K562 (cell line): ENCODE data around the gene MAP4K1. TPM values are rescaled to one million over a fixed set of nuclear protein-coding genes. Genes with fewer than 3 reads are reported as not detected.
A peak's percentile ranks its signal among the peaks of the same experiment; 100 is the strongest.

Source experiments
- BCLAF1 ChIP-seq, 2 experiments: fragments of 450-650 bp in 1 of 2; IDR thresholded peaks; 2 replicates each; pipeline ENCODE4 v1.6.1; 2011 to 2017; ENCODE audit warnings: low read depth in 2 of 2, antibody characterized with exemption in 1 of 2, borderline replicate concordance in 1 of 2, low read length in 1 of 2, mild to moderate bottlenecking in 1 of 2, mixed read lengths in 1 of 2; ENCODE audit not compliant: control insufficient read depth in 1 of 2
- CEBPB ChIP-seq: fragments of 450-650 bp; IDR thresholded peaks from 2 replicates; pipeline ENCODE4 v1.6.1; 2016; ENCODE audit warnings: missing genetic modification characterization, missing compliant biosample characterization
- CREBBP ChIP-seq: IDR thresholded peaks from one replicate; pipeline ENCODE4 v1.6.1; 2012; ENCODE audit warnings: low read depth, mild to moderate bottlenecking, control low read depth, inconsistent platforms, low read length
- ERF ChIP-seq: fragments of 450-650 bp; formaldehyde crosslinking; IDR thresholded peaks from 2 replicates; pipeline ENCODE4 v1.4.0; 2020; ENCODE audit warnings: mild to moderate bottlenecking, mixed read lengths
- FOXJ2 ChIP-seq: fragments of 200-800 bp; sonication (Bioruptor generic); IDR thresholded peaks from 2 replicates; pipeline ENCODE4 v1.6.1; 2016; ENCODE audit warnings: missing genetic modification characterization, missing compliant biosample characterization
- GTF2B ChIP-seq: IDR thresholded peaks from 2 replicates; pipeline ENCODE4 v1.6.1; 2011; ENCODE audit not compliant: insufficient read length; ENCODE audit errors: extremely low read depth
- HBP1 ChIP-seq: fragments of 450-650 bp; formaldehyde crosslinking; IDR thresholded peaks from 2 replicates; pipeline ENCODE4 v1.4.0; 2022; ENCODE audit warnings: missing genetic modification characterization
- HMG20B ChIP-seq: fragments of 250-450 bp; sonication (Bioruptor Pico); IDR thresholded peaks from 2 replicates; pipeline ENCODE4 v1.5.0; 2021; ENCODE audit warnings: mild to moderate bottlenecking
- ID3 ChIP-seq, 2 experiments: fragments of 250-450 bp in 1 of 2; fragments of 450-650 bp in 1 of 2; sonication (Bioruptor Pico) in 1 of 2; IDR thresholded peaks; 2 replicates each; pipeline versions ENCODE4 v1.6.1 to v1.8.0; 2016 to 2021; ENCODE audit warnings: mild to moderate bottlenecking in 2 of 2, moderate library complexity in 2 of 2, missing compliant biosample characterization in 1 of 2, missing genetic modification characterization in 1 of 2
- LEF1 ChIP-seq: fragments of 450-650 bp; IDR thresholded peaks from 2 replicates; pipeline ENCODE4 v1.6.1; 2016; ENCODE audit warnings: mild to moderate bottlenecking
- MECOM ChIP-seq: fragments of 250-450 bp; sonication (Bioruptor Pico); IDR thresholded peaks from 2 replicates; pipeline ENCODE4 v1.8.0; 2022; ENCODE audit warnings: inconsistent platforms
- MED1 ChIP-seq: sonication (generic); formaldehyde crosslinking; IDR thresholded peaks from 2 replicates; pipeline ENCODE4 v1.8.1; 2023; ENCODE audit warnings: missing genetic modification reagents, borderline replicate concordance
- MITF ChIP-seq: IDR thresholded peaks from 2 replicates; pipeline ENCODE4 v1.6.1; 2014; ENCODE audit warnings: antibody characterized with exemption
- RFX7 ChIP-seq: fragments of 250-450 bp; sonication (Bioruptor Pico); IDR thresholded peaks from 2 replicates; pipeline ENCODE4 v1.5.1; 2021; ENCODE audit warnings: mild to moderate bottlenecking
- TAF1 ChIP-seq: IDR thresholded peaks from 2 replicates; pipeline ENCODE4 v1.6.1; 2011; ENCODE audit warnings: mild to moderate bottlenecking, low read length, moderate library complexity; ENCODE audit not compliant: insufficient read depth, control insufficient read depth, severe bottlenecking; ENCODE audit errors: extremely low read depth
- TBL1XR1 ChIP-seq, 2 experiments: IDR thresholded peaks; 2 replicates each; pipeline ENCODE4 v1.6.1; 2012; ENCODE audit warnings: improper control_type of control experiment in 2 of 2, low read length in 2 of 2, mild to moderate bottlenecking in 1 of 2
- TFAP4 ChIP-seq: sonication (generic); formaldehyde crosslinking; IDR thresholded peaks from 2 replicates; pipeline ENCODE4 v1.8.0; 2022; ENCODE audit warnings: missing genetic modification reagents, mild to moderate bottlenecking, moderate library complexity, borderline replicate concordance
- TGIF2 ChIP-seq: sonication (generic); formaldehyde crosslinking; IDR thresholded peaks from 2 replicates; pipeline ENCODE4 v1.8.1; 2022; ENCODE audit warnings: mild to moderate bottlenecking, missing genetic modification reagents, moderate library complexity
- U2AF2 ChIP-seq: fragments of 200-400 bp; formaldehyde crosslinking; optimal IDR thresholded peaks from 2 replicates; pipeline ENCODE3; 2017; ENCODE audit warnings: low read depth, mild to moderate bottlenecking, low read length
- ZC3H8 ChIP-seq: fragments of 450-650 bp; IDR thresholded peaks from 2 replicates; pipeline ENCODE4 v1.6.1; 2017
- polyA plus RNA-seq, 8 experiments: library from polyadenylated mRNA; depleted of rRNA in 4 of 8; stranded (reverse) in 5 of 8; unstranded in 3 of 8; fragments of >200 nt; fragmentation: Nextera tagmentation in 2 of 8; fragmentation: Illumina TruSeq in 1 of 8; extraction: Ambion mirVana in 2 of 8; extraction: Trizol in 1 of 8; gene quantifications; 2 replicates each; pipeline versions ENCODE4 v1.2.1 to v1.2.3, GENCODE V29; 2011 to 2014; ENCODE audit warnings: inconsistent platforms in 1 of 8, missing spikeins in 1 of 8
- total RNA-seq, 7 experiments: library from RNA; depleted of rRNA in 6 of 7; stranded (reverse); fragments of >200 nt in 6 of 7; fragmentation: Illumina TruSeq in 2 of 7; extraction: Trizol in 2 of 7; gene quantifications; 2 replicates each; pipeline versions ENCODE4 v1.2.1 to v1.2.3, GENCODE V29; 2011 to 2021; ENCODE audit warnings: low replicate concordance in 1 of 7

Gene MAP4K1
- total and polyA plus RNA-seq, 9 of the 15 experiments (the other 6 are each of a cell fraction or from before 2014, with no cell fraction given): 0.14 to 3.2 (median 0.73) TPM; not detected in 1

GRCh38 chr19:38557205-38557799 is 60.5 kb downstream of the MAP4K1 start (continued):
- no peak for TF ChIP-seq ID3 (CRISPR knock-in tag; IDR thresholded peaks at IDR 0.05)
- TF ChIP-seq ID3 (tag; IDR thresholded peaks at IDR 0.05): no peak
- TF ChIP-seq TBL1XR1 (IDR thresholded peaks at IDR 0.05; ENCODE audit: low read length in 2 of 2): peak in 1 of 2 experiments; percentile 52; a peak in 1 of 4 replicates
- no peak for TF ChIP-seq HBP1 (CRISPR knock-in tag)
- no peak for TF ChIP-seq ERF
- TF ChIP-seq BCLAF1 (IDR thresholded peaks at IDR 0.05; ENCODE audit: borderline replicate concordance in 1 of 2, control insufficient read depth in 1 of 2, low read depth in 2 of 2, low read length in 1 of 2): no peak
- no peak for TF ChIP-seq ZC3H8
- TF ChIP-seq U2AF2: no peak
- TF ChIP-seq MECOM (CRISPR knock-in tag): no peak
- TF ChIP-seq LEF1: peak; percentile 82; the same call in 1 of the 2 replicates
- no peak for TF ChIP-seq TAF1
- no peak for TF ChIP-seq FOXJ2
- TF ChIP-seq TGIF2 (CRISPR knock-in tag): no peak
- TF ChIP-seq TFAP4 (CRISPR knock-in tag): peak; percentile 91
- no peak for TF ChIP-seq MED1 (CRISPR knock-in tag)
- no peak for TF ChIP-seq HMG20B
- TF ChIP-seq MITF: peak; percentile 14; the same call in 1 of the 2 replicates
- no peak for TF ChIP-seq GTF2B
- no peak for TF ChIP-seq RFX7 (CRISPR knock-in tag)
- no peak for TF ChIP-seq CREBBP
- TF ChIP-seq CEBPB (tag): peak; percentile 61
